HepG2 (cell line): ENCODE measurements around the gene PNO1. TPM values are rescaled to one million over a fixed set of nuclear protein-coding genes. Genes with fewer than 3 reads are reported as not detected.

ENCODE experiments used
- ATAC-seq: fragments of 200-7000 bp; cut with Tn5 transposase; 3 replicates; pipeline ENCODE4 v1.9.1; 2020; ENCODE audit warnings: mild to moderate bottlenecking, moderate library complexity
- BruUV-seq: library from RNA; stranded (reverse); fragments of 400-500 nt; replicated peaks from 2 replicates; lab custom pipeline; 2021; lab: Mats Ljungman, UMichigan
- CTCF ChIA-PET: fragments of 300-600 bp; formaldehyde crosslinking; extraction: SDS; loops from one replicate; lab custom pipeline; 2021; ENCODE audit warnings: low total read pairs, inconsistent platforms, low intra/inter-chr PET ratio; lab: Yijun Ruan, JAX
- POLR2A ChIA-PET: fragments of 350-600 bp; sonication (Branson Sonifier 250); formaldehyde crosslinking; loops from one replicate; lab custom pipeline; 2020; ENCODE audit warnings: antibody characterized with exemption, inconsistent platforms; lab: Yijun Ruan, JAX
- DNase-seq: peaks from one replicate; pipeline ENCODE4 v3.0.0-alpha.2; 2015; ENCODE audit warnings: low spot score
- FAIRE-seq: peaks from 3 replicates; lab custom pipeline; 2011; peaks lifted over from hg19 to GRCh38; lab: Jason Lieb, UNC
- H2AFZ ChIP-seq: one replicate; pipeline ENCODE4 v1.6.1; 2011; ENCODE audit warnings: low read length, inconsistent platforms
- H3K27ac ChIP-seq: fragments of 300-600 bp; 3 replicates; pipeline ENCODE4 v1.8.0; 2011; ENCODE audit warnings: mixed run types, mild to moderate bottlenecking, mixed read lengths, low read length, inconsistent platforms; ENCODE audit not compliant: insufficient read depth; ENCODE audit errors: extremely low read length
- H3K27me3 ChIP-seq, 2 experiments: fragments of 200-600 bp in 1 of 2; 2 replicates in 1 of 2; 3 replicates in 1 of 2; pipeline versions ENCODE4 v1.6.0 to v1.8.0; 2011; ENCODE audit warnings: low read length in 2 of 2, mild to moderate bottlenecking in 2 of 2, moderate library complexity in 2 of 2, inconsistent platforms in 1 of 2; ENCODE audit not compliant: insufficient read depth in 2 of 2, control insufficient read depth in 1 of 2
- H3K36me3 ChIP-seq, 2 experiments: fragments of 200-600 bp in 1 of 2; replicated peaks in 1 of 2; 2 replicates in 1 of 2; 3 replicates in 1 of 2; pipeline versions ENCODE4 v1.5.1 to v1.8.0; 2011; ENCODE audit warnings: low read length in 2 of 2, inconsistent platforms in 1 of 2; ENCODE audit not compliant: insufficient read depth in 2 of 2, control insufficient read depth in 1 of 2
- H3K4me1 ChIP-seq: 2 replicates; pipeline ENCODE4 v1.5.1; 2012; ENCODE audit warnings: low read length, inconsistent platforms; ENCODE audit not compliant: insufficient read depth
- H3K4me2 ChIP-seq: 2 replicates; pipeline ENCODE4 v1.6.0; 2011; ENCODE audit warnings: low read depth, low read length, inconsistent platforms
- H3K4me3 ChIP-seq, 3 experiments: fragments of 200-600 bp in 1 of 3; sonication (generic), shearing (Covaris generic) in 1 of 3; replicated peaks in 1 of 3; 2 replicates each; pipeline ENCODE4 v1.5.1; 2011 to 2016; ENCODE audit warnings: low read length in 3 of 3, inconsistent platforms in 2 of 3, low read depth in 2 of 3, mild to moderate bottlenecking in 2 of 3, control low read depth in 1 of 3, mixed read lengths in 1 of 3; ENCODE audit not compliant: insufficient read depth in 1 of 3
- H3K79me2 ChIP-seq: one replicate; pipeline ENCODE4 v1.6.1; 2011; ENCODE audit warnings: low read length, inconsistent platforms; ENCODE audit not compliant: insufficient read depth
- H3K9ac ChIP-seq: 2 replicates; pipeline ENCODE4 v1.6.0; 2011; ENCODE audit warnings: mild to moderate bottlenecking, low read depth, low read length, inconsistent platforms; ENCODE audit not compliant: insufficient read depth
- H3K9me3 ChIP-seq: 2 replicates; pipeline ENCODE4 v1.5.1; 2012; ENCODE audit warnings: mild to moderate bottlenecking, low read length
- H4K20me1 ChIP-seq: 2 replicates; pipeline ENCODE4 v1.6.0; 2011; ENCODE audit warnings: inconsistent platforms, mild to moderate bottlenecking, low read length, moderate library complexity; ENCODE audit not compliant: insufficient read depth
- ELF3 ChIP-seq: IDR thresholded peaks from 2 replicates; pipeline ENCODE4 v1.6.1; 2016; ENCODE audit warnings: missing genetic modification reagents, missing compliant biosample characterization
- FOSL2 ChIP-seq: sonication (generic); formaldehyde crosslinking; IDR thresholded peaks from 2 replicates; pipeline ENCODE4 v1.4.0; 2020; ENCODE audit warnings: missing genetic modification reagents
- KMT2B ChIP-seq: IDR thresholded peaks from 2 replicates; pipeline ENCODE4 v1.6.1; 2016; ENCODE audit warnings: missing genetic modification reagents, missing compliant biosample characterization
- RBM22 ChIP-seq: fragments of 200-400 bp; formaldehyde crosslinking; optimal IDR thresholded peaks from 2 replicates; pipeline ENCODE3; 2017; ENCODE audit warnings: mild to moderate bottlenecking, low read length, moderate library complexity
- RXRB ChIP-seq: IDR thresholded peaks from 2 replicates; pipeline ENCODE4 v1.6.1; 2016; ENCODE audit warnings: borderline replicate concordance, missing genetic modification reagents, missing compliant biosample characterization
- SOX6 ChIP-seq, 2 experiments: fragments of 450-650 bp in 1 of 2; sonication (generic) in 1 of 2; formaldehyde crosslinking in 1 of 2; IDR thresholded peaks; 2 replicates each; pipeline versions ENCODE4 v1.4.0 to v1.6.1; 2017 to 2020; ENCODE audit warnings: antibody characterized with exemption in 1 of 2, mild to moderate bottlenecking in 1 of 2, missing genetic modification reagents in 1 of 2
- SP4 ChIP-seq: sonication (generic); formaldehyde crosslinking; IDR thresholded peaks from 2 replicates; pipeline ENCODE4 v1.8.1; 2023; ENCODE audit warnings: mild to moderate bottlenecking, missing genetic modification reagents
- TAF1 ChIP-seq: sonication (generic); formaldehyde crosslinking; IDR thresholded peaks from 2 replicates; pipeline ENCODE4 v1.4.0; 2020; ENCODE audit warnings: missing genetic modification reagents
- ZNF263 ChIP-seq: sonication (generic); formaldehyde crosslinking; IDR thresholded peaks from 2 replicates; pipeline ENCODE4 v1.4.0; 2020; ENCODE audit warnings: missing genetic modification reagents
- ZNF335 ChIP-seq: sonication (generic); formaldehyde crosslinking; IDR thresholded peaks from 2 replicates; pipeline ENCODE4 v1.4.0; 2020; ENCODE audit warnings: missing genetic modification reagents
- ZNF34 ChIP-seq: sonication (generic); formaldehyde crosslinking; IDR thresholded peaks from 2 replicates; pipeline ENCODE4 v1.4.0; 2020; ENCODE audit warnings: mild to moderate bottlenecking, missing genetic modification reagents, borderline replicate concordance
- ZNF7 ChIP-seq: IDR thresholded peaks from 2 replicates; pipeline ENCODE4 v1.6.1; 2016; ENCODE audit warnings: missing biosample characterization, missing genetic modification reagents
- WGBS: methylation state at CpG from one replicate; pipeline ENCODE4 v1.1.6; 2017; ENCODE audit warnings: low lambda C conversion rate; 5-methylcytosine and 5-hydroxymethylcytosine counted together
- in situ Hi-C: cut with HindIII; loops from 2 replicates; pipeline ENCODE4 v1.10.0; 2017; ENCODE audit warnings: low pct_unique_long_range_greater_than_20kb; ENCODE audit not compliant: extremely low pct_ligation_motif_present
- intact Hi-C: fragments of 100-400 bp; cut with micrococcal nuclease; formaldehyde crosslinking; loops from one replicate; pipeline ENCODE4 v1.10.0; 2022; ENCODE audit not compliant: unreplicated experiment
- polyA plus RNA-seq, 8 experiments: library from polyadenylated mRNA; depleted of rRNA in 3 of 8; stranded (reverse) in 7 of 8; unstranded in 1 of 8; fragments of >200 nt; fragmentation: Illumina TruSeq in 4 of 8; extraction: Trizol in 4 of 8; gene quantifications; 2 replicates each; pipeline versions ENCODE4 v1.2.1 to v1.2.3, GENCODE V29; 2011 to 2016; ENCODE audit warnings: low read depth in 4 of 8, missing spikeins in 1 of 8, mixed read lengths in 1 of 8; ENCODE audit not compliant: insufficient read depth in 1 of 8
- total RNA-seq, 5 experiments: library from RNA; depleted of rRNA; stranded (reverse); fragments of >200 nt; fragmentation: Illumina TruSeq; extraction: Trizol; gene quantifications; 2 replicates each; pipeline ENCODE4 v1.2.3, GENCODE V29; 2016; ENCODE audit warnings: low read depth in 1 of 5
- TF ChIP-seq, protein P1 (sequence below): sonication (generic); formaldehyde crosslinking; IDR thresholded peaks from 2 replicates; pipeline ENCODE4 v1.4.0; 2020; ENCODE audit warnings: missing genetic modification reagents, borderline replicate concordance

Gene PNO1
- total and polyA plus RNA-seq, 2 of the 13 experiments (the other 11 are each of a cell fraction or from before 2014, with no cell fraction given): 12.8 to 48.5 TPM

DNA sequence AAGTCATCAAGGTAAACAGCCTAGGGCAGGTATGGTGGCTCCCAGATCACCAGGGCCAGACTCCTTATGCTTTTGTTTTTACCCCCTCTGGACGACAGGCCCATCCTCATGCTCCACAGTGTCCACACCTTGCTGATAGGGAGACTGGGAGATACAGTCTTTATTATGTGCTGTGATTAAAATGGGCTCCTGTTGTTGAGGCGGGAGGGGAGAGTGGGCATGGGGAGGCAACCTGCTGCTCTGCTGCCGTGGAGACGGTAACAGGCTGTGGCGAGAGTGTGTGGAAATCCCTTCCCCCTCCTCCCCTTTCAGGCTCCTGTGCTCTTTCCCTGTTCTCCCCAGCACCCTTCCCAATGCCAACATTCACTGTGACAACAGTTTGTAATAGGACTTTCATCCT, 38.2 kb upstream of the PNO1 start:
- Histone ChIP-seq H3K4me3 (no peak overlapping the region), H3K36me3 (no peaks in the 10 kb centered on the region), H3K27ac (no peak overlapping the region)
- TF ChIP-seq KMT2B (CRISPR knock-in tag): no peak
- peak; percentile 72 for TF ChIP-seq ZNF263 (CRISPR knock-in tag)
- TF ChIP-seq, all 625 proteins: peak for 1
- ATAC-seq (no peak), FAIRE-seq (no peak), DNase-seq (no peak)
- no peak overlapping the region for H2AFZ ChIP-seq
- no peak overlapping the region for H3K9ac ChIP-seq
- H3K4me2 ChIP-seq: peak overlapping the region; percentile 1; the same call in 1 of the 2 replicates
- no peaks in the 10 kb centered on the region; a peak in 1 of 5 replicates for H3K27me3 ChIP-seq
- BruUV-seq: no TSS peak
- no peaks in the 10 kb centered on the region for H3K9me3 ChIP-seq
- H3K4me1 ChIP-seq: peaks cover 46% of the 10 kb centered on the region
- intact Hi-C loops: no loop called here
- 25% methylated on average over 5 of the region's 5 CpGs for WGBS
- no peaks in the 10 kb centered on the region for H4K20me1 ChIP-seq
- no peaks in the 10 kb centered on the region for H3K79me2 ChIP-seq
- in situ Hi-C loops: no loop called here
- ChIA-PET CTCF (no interaction called here), POLR2A (no interaction called here)

DNA sequence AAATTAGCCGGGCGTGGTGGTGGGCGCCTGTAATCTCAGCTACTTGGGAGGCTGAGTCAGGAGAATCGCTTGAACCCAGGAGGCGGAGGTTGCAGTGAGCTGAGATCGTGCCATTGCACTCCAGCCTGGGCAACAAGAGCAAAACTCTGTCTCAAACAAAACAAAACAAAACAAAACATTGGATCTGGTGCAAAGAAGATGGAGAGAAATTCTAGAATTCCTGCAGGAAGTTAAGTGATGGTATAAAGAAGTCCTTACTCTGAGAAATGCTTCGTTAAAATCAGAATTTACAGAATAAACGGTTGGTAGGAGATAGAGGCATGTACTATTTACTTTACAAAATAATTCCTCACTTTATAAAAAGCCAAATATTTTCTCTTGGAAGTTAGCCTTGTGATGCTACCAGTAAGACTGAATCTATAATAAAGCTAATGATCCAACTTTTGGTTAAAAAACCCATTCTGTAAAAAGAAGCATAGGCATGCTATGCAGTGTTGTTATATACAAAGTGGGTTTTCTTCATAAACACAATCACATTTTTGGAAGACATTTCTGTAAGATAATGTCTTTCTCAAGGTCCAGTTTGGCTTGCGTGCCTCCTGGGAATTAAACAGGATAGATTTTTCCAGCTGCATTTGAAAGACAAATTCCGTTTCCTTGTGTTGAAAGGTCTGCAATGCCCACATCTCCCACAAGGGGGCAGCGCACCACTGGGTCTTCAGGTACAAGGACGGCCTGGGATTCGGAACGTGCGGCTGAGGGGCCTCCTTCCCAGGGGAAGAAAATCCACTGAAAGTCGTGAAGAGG, 35.6 kb upstream of the PNO1 start:
- H3K4me2 ChIP-seq: peak overlapping the region; percentile 70
- 32% methylated on average over 16 of the region's 16 CpGs for WGBS
- peak; percentile 87 for FAIRE-seq
- TF ChIP-seq, protein P1, sequence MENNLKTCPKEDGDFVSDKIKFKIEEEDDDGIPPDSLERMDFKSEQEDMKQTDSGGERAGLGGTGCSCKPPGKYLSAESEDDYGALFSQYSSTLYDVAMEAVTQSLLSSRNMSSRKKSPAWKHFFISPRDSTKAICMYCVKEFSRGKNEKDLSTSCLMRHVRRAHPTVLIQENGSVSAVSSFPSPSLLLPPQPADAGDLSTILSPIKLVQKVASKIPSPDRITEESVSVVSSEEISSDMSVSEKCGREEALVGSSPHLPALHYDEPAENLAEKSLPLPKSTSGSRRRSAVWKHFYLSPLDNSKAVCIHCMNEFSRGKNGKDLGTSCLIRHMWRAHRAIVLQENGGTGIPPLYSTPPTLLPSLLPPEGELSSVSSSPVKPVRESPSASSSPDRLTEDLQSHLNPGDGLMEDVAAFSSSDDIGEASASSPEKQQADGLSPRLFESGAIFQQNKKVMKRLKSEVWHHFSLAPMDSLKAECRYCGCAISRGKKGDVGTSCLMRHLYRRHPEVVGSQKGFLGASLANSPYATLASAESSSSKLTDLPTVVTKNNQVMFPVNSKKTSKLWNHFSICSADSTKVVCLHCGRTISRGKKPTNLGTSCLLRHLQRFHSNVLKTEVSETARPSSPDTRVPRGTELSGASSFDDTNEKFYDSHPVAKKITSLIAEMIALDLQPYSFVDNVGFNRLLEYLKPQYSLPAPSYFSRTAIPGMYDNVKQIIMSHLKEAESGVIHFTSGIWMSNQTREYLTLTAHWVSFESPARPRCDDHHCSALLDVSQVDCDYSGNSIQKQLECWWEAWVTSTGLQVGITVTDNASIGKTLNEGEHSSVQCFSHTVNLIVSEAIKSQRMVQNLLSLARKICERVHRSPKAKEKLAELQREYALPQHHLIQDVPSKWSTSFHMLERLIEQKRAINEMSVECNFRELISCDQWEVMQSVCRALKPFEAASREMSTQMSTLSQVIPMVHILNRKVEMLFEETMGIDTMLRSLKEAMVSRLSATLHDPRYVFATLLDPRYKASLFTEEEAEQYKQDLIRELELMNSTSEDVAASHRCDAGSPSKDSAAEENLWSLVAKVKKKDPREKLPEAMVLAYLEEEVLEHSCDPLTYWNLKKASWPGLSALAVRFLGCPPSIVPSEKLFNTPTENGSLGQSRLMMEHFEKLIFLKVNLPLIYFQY (CRISPR knock-in tag): no peak
- TF ChIP-seq ZNF34 (CRISPR knock-in tag) (no peak), ELF3 (CRISPR knock-in tag) (peak; percentile 61; the same call in 1 of the 2 replicates), TAF1 (CRISPR knock-in tag) (no peak), ZNF335 (CRISPR knock-in tag) (peak; percentile 88; the same call in 1 of the 2 replicates), ZNF7 (CRISPR knock-in tag) (no peak), SOX6 (IDR thresholded peaks at IDR 0.05) (no peak), SOX6 (CRISPR knock-in tag; IDR thresholded peaks at IDR 0.05) (0 out of 2 replicates have a peak, but pooled peaks have one; percentile 20), SP4 (CRISPR knock-in tag) (no peak), RXRB (CRISPR knock-in tag) (0 out of 2 replicates have a peak, but pooled peaks have one; percentile 27), FOSL2 (CRISPR knock-in tag) (peak; percentile 22; the same call in 1 of the 2 replicates), RBM22 (no peak)

More for the DNA sequence above, 35.6 kb upstream of the PNO1 start:
- H2AFZ ChIP-seq: peak overlapping the region; percentile 58
- H3K27me3 ChIP-seq: no peaks in the 10 kb centered on the region
- CTCF ChIA-PET: interaction anchor here (0.7 to 3.9 kb wide), 6 partner anchors 103 to 320 kb away, joined by 3 to 42 read pairs (median 7); no protein-coding TSS in a partner anchor
- BruUV-seq: no TSS peak
- POLR2A ChIA-PET: interaction anchor here (1.5 kb wide), 1 partner anchor 35 kb away, joined by 6 read pairs; the partner anchor contains the start of gene PNO1
- DNase-seq (peak; percentile 78), ATAC-seq (peak; percentile 63)
- H3K36me3 ChIP-seq: no peaks in the 10 kb centered on the region
- intact Hi-C loops: loop anchor here (1.0 to 5.0 kb wide), 6 partner anchors 105 to 319 kb away; no protein-coding TSS in a partner anchor
- peaks cover 31% of the 10 kb centered on the region for H3K4me1 ChIP-seq
- H3K27ac ChIP-seq: no peak overlapping the region
- no peak overlapping the region for H3K9ac ChIP-seq
- H3K79me2 ChIP-seq: no peaks in the 10 kb centered on the region
- H4K20me1 ChIP-seq: no peaks in the 10 kb centered on the region
- in situ Hi-C loops: loop anchor here (5.0 to 10.0 kb wide), 2 partner anchors 170 to 323 kb away; no protein-coding TSS in a partner anchor
- H3K4me3 ChIP-seq: peak overlapping the region in 1 of 3 experiments; percentile 44; a peak in 1 of 6 replicates
- H3K9me3 ChIP-seq: no peaks in the 10 kb centered on the region
